ENCODE measurements around the gene CLIP1.
"Not testable (repeated sequence)": the region's sequence is repeated elsewhere in the genome, so short reads cannot be mapped to it uniquely, and the experiment has no call there.

CLIP1 gene

GRCh38 chr12:122399254-122399591, 23.2 kb downstream of the CLIP1 start:
- DNase-seq (ENCODE audit: low read depth in 2 of 3, low spot score in 1 of 3), result no peak

- not testable (repeated sequence) for DNase-seq (ENCODE audit: low read depth in 2 of 3, low spot score in 1 of 3)
These were observed 24.5 kb downstream of the CLIP1 start for GRCh38 chr12:122397981-122398380.

- no peak for DNase-seq (ENCODE audit: low read depth in 2 of 3, low spot score in 1 of 3)
These were observed 27.1 kb downstream of the CLIP1 start for GRCh38 chr12:122395319-122395718.

- DNase-seq (ENCODE audit: low read depth in 2 of 3, low spot score in 1 of 3), result no peak
These were observed 27.8 kb downstream of the CLIP1 start for GRCh38 chr12:122394626-122395194.

GRCh38 chr12:122393817-122394216, 28.7 kb downstream of the CLIP1 start:
- no peak for DNase-seq (ENCODE audit: low read depth in 2 of 3, low spot score in 1 of 3)

GRCh38 chr12:122392411-122392810, 30.1 kb downstream of the CLIP1 start:
- DNase-seq (ENCODE audit: low read depth in 2 of 3, low spot score in 1 of 3), result no peak

GRCh38 chr12:122389677-122390076, 32.8 kb downstream of the CLIP1 start:
- DNase-seq (ENCODE audit: low read depth in 2 of 3, low spot score in 1 of 3), result no peak

GRCh38 chr12:122387887-122388286, 34.6 kb downstream of the CLIP1 start:
- DNase-seq (ENCODE audit: low read depth in 2 of 3, low spot score in 1 of 3), result no peak

GRCh38 chr12:122385171-122386016, 37.1 kb downstream of the CLIP1 start:
- DNase-seq (ENCODE audit: low read depth in 2 of 3, low spot score in 1 of 3), result no peak

- no peak for DNase-seq (ENCODE audit: low read depth in 2 of 3, low spot score in 1 of 3)
These were observed 39.5 kb downstream of the CLIP1 start for GRCh38 chr12:122382919-122383350.

- no peak for DNase-seq (ENCODE audit: low read depth in 2 of 3, low spot score in 1 of 3)
These were observed 41.4 kb downstream of the CLIP1 start for GRCh38 chr12:122381021-122381420.

GRCh38 chr12:122376751-122377150, 45.7 kb downstream of the CLIP1 start:
- not testable (repeated sequence) for DNase-seq (ENCODE audit: low read depth in 2 of 3, low spot score in 1 of 3)

GRCh38 chr12:122374707-122375106, 47.8 kb downstream of the CLIP1 start:
- no peak for DNase-seq (ENCODE audit: low read depth in 2 of 3, low spot score in 1 of 3)

- no peak for DNase-seq (ENCODE audit: low read depth in 2 of 3, low spot score in 1 of 3)
These were observed 50.9 kb downstream of the CLIP1 start for GRCh38 chr12:122371475-122372045.

GRCh38 chr12:122368361-122369073, 54.0 kb downstream of the CLIP1 start:
- DNase-seq (ENCODE audit: low read depth in 2 of 3, low spot score in 1 of 3), result no peak

GRCh38 chr12:122367632-122368031, 54.8 kb downstream of the CLIP1 start:
- not testable (repeated sequence) for DNase-seq (ENCODE audit: low read depth in 2 of 3, low spot score in 1 of 3)

- no peak for DNase-seq (ENCODE audit: low read depth in 2 of 3, low spot score in 1 of 3)
These were observed 55.6 kb downstream of the CLIP1 start for GRCh38 chr12:122366685-122367475.

- DNase-seq (ENCODE audit: low read depth in 2 of 3, low spot score in 1 of 3), result not testable (repeated sequence)
These were observed 57.2 kb downstream of the CLIP1 start for GRCh38 chr12:122365226-122365625.

- no peak for DNase-seq (ENCODE audit: low read depth in 2 of 3, low spot score in 1 of 3)
These were observed 58.7 kb downstream of the CLIP1 start for GRCh38 chr12:122363782-122364181.

GRCh38 chr12:122362755-122363154, 59.7 kb downstream of the CLIP1 start:
- DNase-seq (ENCODE audit: low read depth in 2 of 3, low spot score in 1 of 3), result no peak

- DNase-seq (ENCODE audit: low read depth in 2 of 3, low spot score in 1 of 3), result not testable (repeated sequence)
These were observed 64.1 kb downstream of the CLIP1 start for GRCh38 chr12:122358403-122358802.

All from stimulated activated CD4-positive, alpha-beta T cell treated with anti-CD3 and anti-CD28 coated beads, Interleukin-12 subunit alpha, Interleukin-12 subunit beta, amount 100 ng/mL, for 48 hours (primary cell).